ENCODE measurements around the gene SPO11.
A peak's percentile ranks its signal among the peaks of the same experiment; 100 is the strongest.

The SPO11 gene

DNA sequence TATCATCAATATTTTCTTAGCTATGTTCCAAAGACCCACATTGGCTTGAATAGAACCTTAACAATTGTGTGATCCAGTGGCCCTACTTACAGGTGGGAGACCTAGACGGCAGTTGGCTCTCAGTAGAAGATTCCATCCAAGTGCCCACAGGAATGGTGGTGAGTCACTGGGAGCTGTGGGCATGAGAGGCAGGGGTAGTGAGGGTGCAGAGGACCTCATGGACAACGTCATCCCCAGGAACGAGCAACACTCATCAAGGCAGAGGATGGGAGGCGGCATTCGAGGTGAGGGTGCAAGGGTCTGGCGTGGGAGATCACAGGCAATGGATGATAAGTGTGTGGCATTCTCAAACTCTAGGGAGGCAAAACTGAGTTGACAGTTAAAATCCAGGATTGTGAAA is 17.5 kb upstream of the SPO11 start:
- no peak for DNase-seq

DNA sequence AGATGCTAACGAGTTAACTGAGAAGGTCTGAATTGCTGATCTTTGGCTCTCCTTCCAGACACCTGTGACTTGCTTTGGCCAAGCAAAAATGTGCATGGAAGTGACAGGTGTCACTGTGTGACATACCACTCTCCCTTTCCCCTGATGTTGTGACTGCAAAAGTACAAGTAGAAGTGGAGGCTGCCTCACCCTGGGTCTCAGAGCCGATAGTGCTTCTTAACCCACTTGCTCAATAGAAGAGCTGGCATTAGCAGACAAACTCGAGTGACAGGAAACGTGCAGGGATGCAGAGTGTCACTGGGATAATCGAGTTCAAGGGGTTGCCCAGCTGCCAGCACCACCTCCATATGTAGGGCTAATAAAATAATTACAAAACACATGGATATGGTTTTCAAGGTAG is 16.4 kb upstream of the SPO11 start:
- no peak for DNase-seq

DNA sequence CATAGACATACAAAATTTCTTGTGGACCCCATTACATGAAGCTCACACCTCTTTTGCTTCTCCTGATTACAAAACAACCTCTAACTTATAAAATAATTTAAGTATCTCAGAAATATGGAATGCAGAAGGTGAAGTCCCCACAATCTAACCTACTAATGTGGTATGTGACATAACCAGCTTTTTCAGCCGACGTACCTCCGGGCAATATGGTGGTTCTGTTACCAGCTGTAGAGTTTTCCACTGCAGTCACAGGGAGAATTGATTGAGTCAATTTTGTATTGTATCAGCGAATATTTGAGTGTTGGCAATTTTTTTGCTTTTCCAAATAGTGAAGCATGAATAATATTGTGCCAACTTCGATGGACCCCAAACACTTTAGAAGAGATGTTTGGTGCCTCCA is 15.7 kb upstream of the SPO11 start:
- no peak for DNase-seq

DNA sequence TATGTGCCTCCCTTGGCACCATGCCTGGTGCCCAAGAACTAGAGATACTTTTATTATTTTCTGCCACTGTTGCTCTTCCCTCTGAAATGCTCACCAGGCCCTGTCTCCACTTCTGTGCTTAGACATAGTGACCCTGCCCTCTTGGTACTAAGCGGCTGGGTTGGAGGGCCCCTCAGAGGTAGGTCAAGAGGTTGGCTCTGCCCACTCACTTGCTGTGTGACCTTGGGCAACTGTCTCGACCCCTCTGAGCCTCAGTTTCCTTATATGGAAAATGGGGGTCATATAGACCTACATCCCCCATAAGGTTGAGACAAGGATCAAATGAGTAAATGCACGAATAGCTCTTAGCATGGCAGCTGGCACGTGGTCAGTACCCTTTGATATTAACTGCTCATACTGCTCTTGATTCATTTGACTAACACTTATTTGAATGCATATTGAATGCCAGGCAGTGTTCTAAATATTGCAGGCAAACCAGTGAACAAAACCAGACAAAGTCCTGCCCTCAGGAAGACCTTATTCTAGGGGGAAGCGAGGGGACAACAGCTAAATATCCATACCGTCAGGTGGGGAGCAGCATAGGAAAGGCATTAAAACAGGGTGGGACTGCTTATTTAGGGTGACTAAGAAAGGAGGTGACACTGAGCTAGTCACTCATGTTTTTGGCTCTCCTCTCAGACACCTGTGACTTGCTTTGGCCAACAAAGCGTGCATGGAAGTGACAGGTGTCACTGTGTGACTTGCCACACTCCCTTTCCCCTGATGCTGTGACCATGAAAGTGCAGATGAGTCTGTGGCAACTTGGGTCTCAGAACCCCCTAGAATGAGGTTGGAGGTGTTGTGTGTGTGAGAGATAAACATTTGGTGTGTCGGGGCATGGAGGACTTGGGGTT is 14.3 kb upstream of the SPO11 start:
- no peak for DNase-seq

DNA sequence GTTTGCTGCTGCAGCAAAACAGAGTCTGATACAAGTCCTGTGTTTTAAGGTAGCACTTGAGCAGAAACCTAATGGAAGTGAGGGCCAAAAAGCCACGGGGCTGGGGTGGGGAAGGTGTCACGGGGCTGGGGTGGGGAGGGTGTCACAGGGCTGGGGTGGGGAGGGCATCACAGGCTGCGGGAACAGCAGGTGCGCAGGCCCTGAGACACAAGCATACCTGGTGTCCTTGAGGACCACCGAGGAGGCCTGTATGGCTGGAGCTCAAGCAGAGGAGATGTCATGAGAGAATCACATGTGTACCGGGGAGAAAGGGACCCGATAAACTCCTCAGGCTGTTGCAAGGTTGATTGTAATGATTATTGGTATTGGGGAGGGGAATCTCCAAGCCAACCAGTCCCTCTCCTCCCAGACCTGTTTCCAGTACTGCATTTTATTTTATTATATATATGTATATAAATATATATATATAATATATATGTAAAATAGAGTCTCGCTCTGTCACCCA is 13.6 kb upstream of the SPO11 start:
- no peak for DNase-seq

DNA sequence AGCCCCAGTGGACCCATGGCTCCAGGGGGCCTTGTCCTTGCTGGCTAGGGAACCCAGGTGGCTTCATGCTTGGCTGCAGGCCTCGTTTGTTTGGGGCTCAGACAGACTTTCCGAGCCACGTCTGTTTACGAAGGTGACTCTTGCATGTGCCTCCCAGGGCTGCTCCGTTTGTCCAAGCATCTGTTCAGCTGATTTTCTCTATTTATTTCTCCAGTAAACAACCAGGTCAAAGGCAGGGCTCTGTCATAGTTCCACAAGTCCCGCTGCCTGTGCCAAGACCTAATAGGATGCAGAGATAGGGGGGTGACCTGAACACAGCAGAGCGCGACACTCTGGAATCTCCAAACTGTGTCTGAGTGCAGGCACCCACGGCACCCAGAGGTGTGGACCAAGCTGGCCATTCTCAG is 12.8 kb upstream of the SPO11 start:
- DNase-seq = no peak

DNA sequence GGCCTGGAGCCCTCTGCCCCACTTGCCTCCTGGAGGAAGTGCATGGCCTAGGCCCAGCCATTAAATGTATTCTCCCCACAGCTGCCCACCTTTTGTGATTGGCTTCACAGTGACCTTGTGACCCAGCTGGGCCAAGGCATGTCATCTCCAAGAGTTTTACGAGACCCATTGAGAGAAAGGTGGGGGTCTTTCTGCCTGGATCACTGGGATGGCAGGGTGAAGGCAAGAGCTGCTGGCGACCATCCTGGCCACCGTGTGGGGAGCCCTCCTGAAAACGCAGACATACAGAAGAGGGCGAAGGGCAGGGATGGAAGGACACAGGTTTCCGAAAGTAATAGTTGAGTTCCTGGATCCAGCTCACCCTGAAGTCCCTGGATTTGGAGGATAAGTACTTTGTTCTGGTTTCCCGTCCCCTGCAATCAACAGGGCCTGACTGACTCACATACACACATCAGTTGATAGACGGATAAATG is 12.3 kb upstream of the SPO11 start:
- DNase-seq = no peak

DNA sequence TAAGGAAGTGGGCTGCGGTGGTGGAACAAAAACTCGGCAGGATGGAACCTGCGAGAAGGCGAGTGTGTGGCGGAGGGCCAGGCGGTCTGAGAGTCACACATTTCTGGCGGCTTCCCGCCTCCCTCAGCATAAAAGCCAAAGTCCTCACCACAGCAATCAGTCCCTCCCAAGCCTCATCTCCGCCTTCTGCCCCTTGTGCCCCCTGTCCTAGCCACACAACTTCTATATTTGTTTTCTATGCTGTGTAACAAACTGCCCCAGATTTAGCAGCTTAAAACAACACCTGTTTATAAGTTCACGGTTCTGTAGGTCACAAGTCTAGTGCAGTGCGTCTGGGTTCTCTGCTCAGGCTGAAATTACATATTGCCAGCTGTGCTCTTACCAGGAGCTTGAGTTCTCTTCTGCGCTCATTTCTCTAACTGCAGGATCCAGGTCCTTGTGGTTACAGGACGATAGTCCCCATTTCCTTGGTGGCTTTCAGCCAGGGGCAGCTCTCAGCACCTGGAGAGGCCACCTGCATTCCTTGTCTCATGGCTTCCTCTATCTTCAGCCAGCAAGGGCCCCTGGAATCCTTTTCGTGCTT is 11.7 kb upstream of the SPO11 start:
- no peak for DNase-seq

DNA sequence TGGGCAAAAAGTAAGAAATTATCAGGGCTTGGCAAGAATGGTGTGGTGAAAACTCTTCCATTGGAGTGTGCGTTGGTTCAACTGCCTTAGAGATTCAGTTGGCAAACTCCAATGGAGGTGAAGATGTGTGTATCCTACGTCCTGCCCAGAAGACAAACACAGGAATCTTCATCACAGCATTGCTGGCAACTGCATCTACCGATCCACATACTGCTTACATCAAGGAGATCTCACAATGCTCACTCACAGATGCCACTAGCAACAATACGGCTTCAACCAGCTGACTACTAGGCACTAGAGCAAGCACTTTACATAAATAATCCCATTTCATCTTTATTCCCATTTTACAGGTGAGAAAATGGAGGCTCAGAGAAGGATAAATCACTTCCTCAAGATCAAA is 10.0 kb upstream of the SPO11 start:
- DNase-seq = no peak

DNA sequence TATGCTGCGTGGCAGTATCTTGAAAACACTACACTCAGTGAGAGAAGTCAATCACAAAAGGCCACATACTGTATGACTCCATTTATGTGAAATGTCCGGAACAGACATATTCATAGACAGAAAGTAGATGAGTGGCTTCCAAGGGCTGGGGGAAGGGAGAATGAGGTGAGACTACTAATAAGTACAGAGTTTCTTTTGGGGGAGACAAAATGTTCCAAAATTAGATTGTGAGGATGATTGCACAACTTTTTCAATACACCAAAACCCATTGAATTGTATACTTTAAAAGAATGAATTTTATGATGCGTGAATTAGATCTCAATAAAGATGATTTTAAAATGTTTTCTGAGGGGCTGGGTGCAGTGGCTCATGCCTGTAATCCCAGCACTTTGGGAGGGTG is 9.2 kb upstream of the SPO11 start:
- DNase-seq = no peak

DNA sequence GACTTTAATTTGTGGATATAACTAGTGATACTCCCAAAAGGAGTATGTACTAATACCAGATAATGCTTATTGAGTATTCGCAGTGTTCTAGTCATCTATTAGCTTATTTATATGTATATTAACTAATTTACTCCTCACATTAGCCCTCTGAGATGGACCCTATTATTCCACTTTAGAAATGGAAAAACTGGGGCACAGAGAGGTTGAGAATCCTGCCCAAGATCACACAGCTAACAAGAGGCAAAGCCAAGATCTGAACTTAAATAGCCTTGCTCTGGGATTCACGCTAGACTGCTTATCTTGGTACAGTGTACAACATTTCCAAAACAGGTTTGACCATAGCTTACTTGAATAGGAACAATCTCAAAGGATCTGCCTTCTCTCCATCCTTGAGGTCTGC is 8.5 kb upstream of the SPO11 start:
- DNase-seq = no peak

DNA sequence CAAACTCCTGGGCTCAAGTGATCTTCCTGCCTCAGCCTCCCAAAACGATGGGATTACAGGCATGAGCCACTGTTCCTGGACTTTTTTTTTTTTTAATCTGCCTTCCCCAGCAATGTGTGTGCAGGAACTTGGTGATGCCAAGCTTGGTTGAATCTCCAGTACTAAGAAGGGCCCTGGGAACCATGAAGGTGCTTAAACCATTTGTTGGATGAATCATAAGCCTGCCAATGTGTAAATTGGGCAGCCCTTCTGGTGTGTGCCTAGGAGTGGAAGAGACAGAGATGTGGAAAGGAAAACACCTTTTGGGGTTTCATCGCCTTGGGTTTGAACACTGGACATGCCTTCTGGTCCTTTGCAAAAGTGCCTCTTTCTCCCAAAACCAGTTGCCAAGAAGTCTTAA is 7.1 kb upstream of the SPO11 start:
- DNase-seq = no peak

DNA sequence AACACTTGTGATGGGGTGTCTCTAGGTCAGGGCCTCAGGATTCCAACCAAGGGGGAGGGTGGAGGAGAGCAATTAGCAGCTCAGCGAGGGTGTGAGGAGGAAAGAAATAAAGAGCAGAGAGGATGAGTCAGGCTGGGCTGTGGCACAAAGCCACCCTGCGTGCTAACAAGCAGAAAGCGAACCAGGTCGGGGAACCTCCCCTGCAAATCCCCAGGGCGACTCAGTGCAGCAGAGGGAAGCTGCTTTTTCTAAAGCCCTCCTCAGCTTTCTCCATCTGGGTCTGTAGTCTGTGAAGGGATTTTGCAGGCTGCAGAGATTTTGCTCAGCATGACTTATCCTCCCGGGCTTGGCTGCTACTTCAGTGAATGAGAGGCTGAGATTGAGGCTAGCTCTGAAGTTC is 6.6 kb upstream of the SPO11 start:
- no peak for DNase-seq

DNA sequence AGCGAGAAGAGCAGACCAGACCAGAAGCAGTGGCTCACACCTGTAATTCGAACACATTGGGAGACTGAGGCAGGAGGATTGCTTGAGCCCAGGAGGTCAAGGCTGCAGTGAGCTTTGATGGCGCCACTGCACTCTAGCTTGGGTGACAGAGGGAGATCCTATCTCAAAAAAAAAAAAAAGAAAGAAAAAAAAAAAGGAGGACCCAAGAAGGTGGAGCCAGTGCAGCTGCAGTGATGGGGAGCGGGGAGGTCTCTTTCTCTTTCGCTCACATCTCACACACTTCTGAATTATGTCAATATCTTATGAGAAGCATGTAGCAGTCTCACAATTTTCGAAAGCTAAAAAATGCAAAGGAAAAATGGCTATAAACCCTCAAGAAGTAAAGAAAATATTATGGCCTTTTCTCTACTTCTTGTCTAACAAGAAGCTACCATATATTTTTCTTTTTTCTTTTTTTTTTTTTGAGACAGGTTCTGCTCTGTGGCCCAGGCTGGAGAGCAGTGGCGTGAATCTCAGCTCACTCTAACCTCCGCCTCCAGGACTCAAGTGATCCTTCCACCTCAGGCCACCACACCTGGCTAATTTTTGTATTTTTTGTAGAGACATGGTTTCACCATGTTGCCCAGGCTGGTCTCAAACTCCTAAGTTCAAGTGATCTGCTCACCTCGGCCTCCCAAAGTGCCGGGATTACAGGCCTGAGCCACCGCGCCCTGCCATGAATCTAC is 3.8 kb upstream of the SPO11 start:
- no peak for DNase-seq

DNA sequence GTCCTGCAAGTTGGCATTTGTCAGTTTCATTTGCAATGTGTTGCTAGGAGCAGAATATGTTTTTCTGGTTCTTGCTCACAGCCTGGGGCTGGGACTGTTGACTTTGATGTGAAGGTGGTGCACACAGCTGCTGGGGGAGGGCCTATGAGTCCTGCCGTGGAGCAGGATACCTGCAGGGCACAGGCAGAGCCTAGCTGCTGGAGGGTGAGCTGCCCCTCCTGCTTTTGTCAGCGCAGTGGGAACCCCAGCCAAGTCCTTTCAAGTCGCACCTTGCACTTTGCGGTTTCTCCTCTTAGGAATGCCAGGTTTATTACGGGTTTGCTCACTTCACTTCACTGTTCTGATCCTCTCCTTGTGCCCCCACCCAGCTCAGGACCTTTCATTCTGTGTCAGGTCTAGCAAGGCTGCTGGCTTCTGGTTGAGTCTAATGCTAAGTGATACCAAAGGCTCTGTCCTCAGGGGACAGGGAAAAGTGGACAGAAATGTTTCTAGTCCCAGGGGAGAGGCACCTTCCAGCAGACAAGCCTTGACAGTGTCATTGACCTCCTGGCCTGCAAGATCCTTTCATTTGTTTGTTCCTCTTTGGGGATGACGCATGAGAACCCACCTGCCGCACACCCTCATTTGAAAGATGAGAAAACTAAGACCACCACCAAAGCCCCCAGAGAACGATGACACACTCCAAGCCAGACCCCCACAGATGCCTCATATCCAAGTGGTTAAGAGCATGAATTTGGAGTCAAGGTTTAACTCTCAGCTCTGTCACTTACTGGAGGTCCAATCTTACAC is 2.7 kb upstream of the SPO11 start:
- no peak for DNase-seq

DNA sequence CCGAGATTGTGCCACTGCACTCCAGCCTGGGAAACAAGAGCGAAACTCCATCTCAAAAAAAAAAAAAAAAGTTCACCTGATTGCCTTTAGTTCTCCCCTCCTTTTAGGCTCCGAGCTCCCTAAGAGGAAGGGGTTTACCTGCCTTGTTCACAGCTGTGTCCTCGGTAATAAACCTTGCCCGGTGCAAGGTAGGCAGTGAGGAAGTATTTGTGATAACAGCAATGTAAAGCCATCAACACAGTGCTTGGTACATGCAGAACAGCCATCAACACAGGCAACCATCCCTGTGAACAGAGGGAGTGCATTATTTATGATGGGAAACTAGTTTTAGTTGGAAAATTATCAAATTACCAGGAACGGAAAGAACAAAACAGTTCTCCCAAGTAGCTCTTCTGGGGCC is 1.8 kb upstream of the SPO11 start:
- no peak for DNase-seq

DNA sequence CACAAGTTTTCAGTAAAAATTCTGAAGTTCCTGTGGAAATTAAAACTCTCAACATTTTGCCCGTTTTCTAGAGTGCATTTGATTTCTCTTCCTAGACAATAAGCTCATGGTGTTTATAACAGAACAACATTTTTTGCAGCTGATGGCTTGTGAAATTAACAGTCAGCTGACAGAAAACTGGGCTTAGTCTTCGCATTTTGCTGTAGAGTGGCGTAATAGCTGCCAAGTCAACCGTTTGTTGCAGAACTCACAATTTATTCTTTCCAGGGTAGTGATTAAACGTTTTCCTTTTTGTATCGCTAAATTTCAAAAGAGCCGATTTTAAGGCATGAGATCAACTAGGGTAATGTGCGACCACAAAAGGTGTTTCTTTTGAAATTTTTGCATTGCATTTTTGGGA is 1.4 kb downstream of the SPO11 start:
- no peak for DNase-seq

DNA sequence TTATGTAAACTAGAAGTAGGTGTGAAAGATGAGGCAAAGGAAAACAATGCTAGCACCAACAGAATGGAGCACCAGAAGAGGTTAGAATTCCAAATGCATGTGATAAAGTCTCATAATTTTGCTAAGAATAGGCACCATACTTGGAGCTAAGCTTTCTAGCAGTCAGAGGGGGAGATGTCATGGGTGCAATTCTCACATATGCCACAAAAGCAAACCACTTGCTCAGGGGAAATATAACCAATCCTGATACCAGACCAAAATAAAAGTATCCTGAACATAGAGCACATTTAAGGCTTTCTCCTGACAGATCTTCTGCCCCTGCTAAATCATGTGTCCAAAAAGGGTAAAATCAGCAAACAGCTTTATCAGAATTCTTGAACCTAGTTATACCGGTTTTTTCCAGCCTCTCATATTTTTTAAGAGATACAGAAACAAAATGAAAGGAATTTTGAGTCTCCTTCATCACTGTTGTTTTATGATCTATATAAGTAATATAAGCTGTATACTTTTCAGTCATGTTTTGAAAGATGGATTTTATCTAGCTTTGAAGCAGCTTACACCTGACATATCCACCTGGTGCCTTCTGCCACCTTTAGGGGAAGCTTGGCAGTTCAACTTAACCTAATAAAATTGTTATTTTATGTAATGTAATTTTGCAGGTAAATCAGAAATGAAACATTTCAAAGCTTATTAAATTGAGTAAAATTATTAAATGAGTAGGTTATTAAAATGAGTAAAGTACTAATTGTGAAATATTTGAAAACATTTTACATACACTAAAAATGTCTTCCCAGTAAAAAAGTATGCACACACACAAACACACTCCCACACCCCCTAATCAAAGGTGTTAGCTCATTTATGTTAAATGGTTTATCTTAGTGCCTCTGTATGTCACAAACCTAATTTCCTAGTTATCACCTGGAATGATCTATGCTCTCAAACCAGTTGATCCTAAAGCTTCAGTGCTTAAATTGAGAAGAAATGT is 2.8 kb downstream of the SPO11 start:
- no peak for DNase-seq

DNA sequence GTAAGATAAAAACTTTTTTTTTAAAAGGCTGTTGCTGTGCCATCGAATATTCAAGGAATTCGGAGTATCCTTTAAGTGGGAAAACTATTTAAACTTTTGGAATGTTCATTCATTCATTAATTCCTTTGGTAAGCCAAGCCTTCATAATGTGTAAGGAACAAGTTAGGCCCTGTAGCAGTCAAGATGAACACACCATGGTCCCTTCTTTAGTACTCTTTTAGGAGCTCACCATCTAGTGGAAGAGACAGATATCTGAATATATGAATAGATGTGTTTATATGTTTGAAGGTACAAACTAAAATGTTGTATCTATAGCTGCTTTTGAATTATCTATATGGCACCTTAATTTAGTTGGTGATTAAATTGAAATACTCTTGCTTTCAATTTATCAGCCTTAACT is 5.8 kb downstream of the SPO11 start:
- no peak for DNase-seq

DNA sequence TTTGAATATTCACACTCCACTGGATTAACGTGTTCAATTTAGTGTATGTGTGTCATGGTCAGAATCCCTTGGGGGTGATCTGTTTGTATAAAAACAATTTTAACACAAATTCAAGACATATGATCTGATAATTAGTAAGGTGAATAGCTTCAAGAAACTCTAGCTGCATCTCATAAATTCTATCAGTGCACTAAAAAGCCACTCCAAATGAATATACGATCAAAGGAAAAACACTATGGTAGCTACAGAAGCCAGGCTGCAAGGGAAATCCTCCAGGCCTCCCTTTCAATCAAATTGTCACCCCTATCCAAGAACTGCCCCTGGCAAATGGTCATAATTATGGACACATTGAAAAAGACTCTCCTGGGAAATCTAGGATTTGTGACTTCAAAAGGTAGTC is 12.1 kb downstream of the SPO11 start:
- no peak for DNase-seq

DNA sequence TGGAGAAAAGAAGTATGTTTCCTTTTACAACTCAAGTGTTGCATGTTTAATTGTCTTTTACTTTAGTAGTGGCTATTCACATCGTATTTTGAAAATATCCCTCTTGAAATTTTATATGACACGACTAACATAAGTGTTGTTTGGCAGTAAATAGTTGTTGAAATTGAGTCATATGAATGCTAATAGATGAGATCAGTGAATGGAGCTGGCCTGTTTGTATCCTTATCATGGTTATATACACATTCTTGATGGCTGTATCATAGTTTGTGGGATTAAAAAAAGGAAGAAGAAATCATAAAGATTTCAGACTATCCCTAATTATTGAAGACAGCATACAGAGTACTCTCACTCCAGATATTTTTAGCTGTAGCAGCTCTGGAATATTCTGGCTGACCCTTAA is 13.2 kb downstream of the SPO11 start:
- DNase-seq = no peak

DNA sequence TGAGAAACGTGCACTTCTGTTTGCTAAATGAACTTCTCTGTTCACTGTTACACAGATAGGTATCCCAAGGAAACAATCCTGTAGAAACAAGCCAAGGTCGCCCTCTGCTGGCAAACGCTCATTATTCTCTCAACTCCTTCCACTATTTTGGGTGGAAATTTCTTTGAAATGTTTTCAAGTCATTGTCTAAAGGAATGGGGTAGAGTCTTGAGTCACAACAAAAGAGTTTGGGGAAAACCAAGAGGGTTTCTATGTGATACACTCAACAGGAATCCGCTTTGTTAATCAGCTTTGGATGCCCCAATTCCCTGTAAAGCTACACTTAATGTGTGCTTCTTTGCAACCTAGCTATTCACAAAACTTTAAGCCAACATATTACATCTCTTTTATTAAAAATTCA is 16.9 kb downstream of the SPO11 start:
- peak; percentile 58 for DNase-seq

Data from NCI-H1092 (cell line).